Activated naive CD4-positive, alpha-beta T cell treated with anti-CD3 and anti-CD28 coated beads, Interleukin-2, amount 50 U/mL, for 72 hours (primary cell): Measurements from ENCODE around the gene MAGOH. TPM values are rescaled to one million over a fixed set of nuclear protein-coding genes. Genes with fewer than 3 reads are reported as not detected.
"Not testable (repeated sequence)": the region's sequence is repeated elsewhere in the genome, so short reads cannot be mapped to it uniquely, and the experiment has no call there.

Experiments used
- ATAC-seq, 2 donors: fragments of 150-1000 bp; cut with Tn5 transposase; 2 replicates each; pipeline ENCODE4 v1.10.0; 2021; ENCODE audit warnings: mild to moderate bottlenecking in 2 of 2, moderate library complexity in 2 of 2
- DNase-seq, 2 donors: peaks; one replicate each; pipeline ENCODE4 v3.0.0; 2021 to 2022; ENCODE audit warnings: low spot score in 2 of 2
- H3K27ac Mint-ChIP-seq, 2 donors: one replicate each; pipeline ENCODE4 v1.8.0; 2022; ENCODE audit warnings: mild to moderate bottlenecking in 2 of 2, mixed read lengths in 2 of 2
- H3K36me3 Mint-ChIP-seq, 2 donors: one replicate each; pipeline ENCODE4 v1.8.0; 2022; ENCODE audit warnings: mixed read lengths in 2 of 2
- H3K9me3 Mint-ChIP-seq, 2 donors: one replicate each; pipeline ENCODE4 v1.8.0; 2022; ENCODE audit warnings: mixed read lengths in 2 of 2
- total RNA-seq, 2 donors: library from RNA; stranded (reverse); gene quantifications; one replicate each; pipeline ENCODE4 v1.2.3, GENCODE V29; 2022

MAGOH gene
- total RNA-seq, 2 donors from 2014 or later = 71.7 to 92.1 TPM

DNA sequence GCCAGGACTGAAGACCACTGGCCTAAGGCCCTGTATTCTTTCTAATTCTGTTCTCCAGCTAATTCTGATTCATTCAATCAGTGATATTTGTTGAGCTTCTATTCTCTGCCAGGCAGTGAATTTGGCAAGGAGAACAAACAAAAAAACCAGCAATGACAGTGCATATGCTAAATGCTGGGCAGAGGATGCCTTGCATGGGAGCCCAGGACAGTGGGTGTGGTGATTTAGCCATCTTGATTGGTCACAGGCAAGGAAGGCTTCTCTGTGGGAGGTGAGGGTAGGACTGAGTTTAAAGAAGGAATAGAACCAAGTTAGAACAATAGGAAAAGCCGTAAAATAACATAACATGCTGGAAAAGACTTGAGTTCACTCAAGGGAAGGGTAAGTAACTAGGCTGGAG is 50.9 kb downstream of the MAGOH start:
- no peaks in the 10 kb centered on the region for H3K9me3 Mint-ChIP-seq
- no peaks in the 10 kb centered on the region for H3K36me3 Mint-ChIP-seq
- DNase-seq (no peak), ATAC-seq (no peak)
- no peak overlapping the region for H3K27ac Mint-ChIP-seq

DNA sequence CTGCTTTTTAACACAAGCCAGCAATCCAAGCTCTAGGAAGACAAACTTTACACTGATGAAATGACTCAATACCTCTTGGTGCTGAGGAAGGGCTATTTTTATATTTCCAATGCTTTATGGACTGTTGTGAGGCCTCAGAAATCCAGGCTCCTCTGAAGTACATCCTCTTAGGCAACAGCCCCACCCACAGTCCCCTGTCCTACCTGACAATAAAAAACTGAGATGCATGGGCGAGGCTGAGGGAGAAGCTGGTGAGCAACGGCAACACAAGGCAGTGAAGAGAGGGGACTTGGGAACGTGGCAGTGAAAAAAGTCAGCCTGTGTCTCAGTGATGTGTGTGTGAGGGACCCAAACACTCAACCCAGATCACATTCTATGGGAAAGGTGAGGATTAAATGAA is 51.8 kb downstream of the MAGOH start:
- no peaks in the 10 kb centered on the region for H3K36me3 Mint-ChIP-seq
- H3K9me3 Mint-ChIP-seq = no peaks in the 10 kb centered on the region
- ATAC-seq = no peak
- no peak for DNase-seq
- no peak overlapping the region for H3K27ac Mint-ChIP-seq

DNA sequence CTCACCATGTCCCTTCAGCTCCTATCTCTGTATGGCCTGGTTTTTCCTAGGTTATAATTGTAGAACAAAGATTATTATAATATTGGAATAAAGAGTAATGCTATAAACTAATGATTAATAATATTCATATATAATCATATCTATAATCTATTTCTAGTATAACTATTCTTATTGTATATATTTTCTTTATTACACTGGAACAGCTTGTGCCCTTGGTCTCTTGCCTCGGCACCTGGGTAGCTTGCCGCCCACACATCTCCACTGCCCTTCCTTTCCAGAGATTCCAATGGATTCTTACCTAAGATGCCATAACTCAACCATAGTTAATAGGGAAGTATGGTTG is 52.4 kb downstream of the MAGOH start:
- not testable (repeated sequence) for ATAC-seq, H3K9me3 Mint-ChIP-seq, H3K27ac Mint-ChIP-seq, DNase-seq, H3K36me3 Mint-ChIP-seq

DNA sequence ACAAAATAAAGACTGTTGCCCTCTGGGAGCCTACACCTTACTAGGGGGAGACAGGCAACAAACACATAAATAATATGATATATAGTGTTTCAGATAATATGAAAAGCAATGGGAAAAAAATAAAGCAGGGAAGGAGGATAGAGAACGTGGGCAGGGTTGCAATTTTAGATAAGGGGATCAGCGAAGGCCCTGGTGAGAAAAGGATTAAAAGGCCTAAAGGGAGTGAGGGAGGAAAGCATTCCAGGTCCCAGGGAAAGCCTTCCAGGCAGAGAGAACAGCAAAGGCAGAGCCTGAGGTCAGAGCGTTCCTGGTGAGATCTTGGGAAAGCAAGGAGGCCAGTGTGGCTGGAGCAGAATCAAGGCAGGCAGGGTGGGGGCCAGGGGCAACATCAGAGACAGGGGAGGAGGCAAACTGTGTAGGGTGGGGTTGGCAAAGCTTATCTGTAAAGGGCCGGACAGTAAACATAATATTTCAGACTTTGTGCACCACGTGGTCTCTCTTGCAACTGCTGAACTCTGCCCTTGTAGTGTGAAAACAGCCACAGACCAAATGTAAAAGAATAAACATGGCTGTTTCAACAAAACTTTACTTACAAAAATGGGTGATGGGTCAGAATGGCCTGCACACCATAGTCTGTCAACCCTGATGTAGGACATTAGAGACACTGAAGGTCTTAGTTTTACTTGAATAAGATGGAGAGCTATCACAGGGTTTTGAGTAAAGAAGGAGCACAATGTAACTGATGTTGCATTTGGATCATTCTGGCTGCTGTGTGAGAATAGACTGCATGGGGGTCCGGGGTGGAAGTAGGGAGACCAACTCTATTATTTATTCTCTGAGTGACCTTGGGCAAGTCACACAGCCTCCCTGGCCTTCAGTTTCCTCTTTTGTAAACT is 55.0 kb downstream of the MAGOH start:
- no peak overlapping the region for H3K27ac Mint-ChIP-seq
- DNase-seq = no peak
- no peak for ATAC-seq
- H3K36me3 Mint-ChIP-seq = no peaks in the 10 kb centered on the region
- no peaks in the 10 kb centered on the region for H3K9me3 Mint-ChIP-seq

DNA sequence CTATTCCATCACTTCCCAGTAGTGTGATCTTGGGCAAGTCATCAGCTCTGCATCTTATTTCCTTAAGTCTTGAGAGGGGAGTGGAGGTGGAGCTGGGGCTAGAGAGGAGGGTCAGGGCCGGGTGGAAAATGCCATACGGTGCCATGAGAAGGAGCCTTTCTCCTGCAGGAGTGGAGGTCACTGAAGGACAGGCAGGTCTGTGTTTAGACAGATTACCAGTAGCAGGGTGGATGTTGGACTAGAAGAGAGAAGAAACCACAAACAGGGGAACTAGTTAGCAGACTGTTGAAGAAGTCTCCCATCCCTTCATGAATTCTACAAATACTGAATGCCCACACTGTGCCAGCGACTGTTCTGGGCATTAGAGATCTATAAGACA is 55.6 kb downstream of the MAGOH start:
- ATAC-seq (no peak), DNase-seq (peak in 1 of 2 donors; percentile 14)
- no peak overlapping the region for H3K27ac Mint-ChIP-seq
- H3K9me3 Mint-ChIP-seq = no peaks in the 10 kb centered on the region
- H3K36me3 Mint-ChIP-seq = no peaks in the 10 kb centered on the region

DNA sequence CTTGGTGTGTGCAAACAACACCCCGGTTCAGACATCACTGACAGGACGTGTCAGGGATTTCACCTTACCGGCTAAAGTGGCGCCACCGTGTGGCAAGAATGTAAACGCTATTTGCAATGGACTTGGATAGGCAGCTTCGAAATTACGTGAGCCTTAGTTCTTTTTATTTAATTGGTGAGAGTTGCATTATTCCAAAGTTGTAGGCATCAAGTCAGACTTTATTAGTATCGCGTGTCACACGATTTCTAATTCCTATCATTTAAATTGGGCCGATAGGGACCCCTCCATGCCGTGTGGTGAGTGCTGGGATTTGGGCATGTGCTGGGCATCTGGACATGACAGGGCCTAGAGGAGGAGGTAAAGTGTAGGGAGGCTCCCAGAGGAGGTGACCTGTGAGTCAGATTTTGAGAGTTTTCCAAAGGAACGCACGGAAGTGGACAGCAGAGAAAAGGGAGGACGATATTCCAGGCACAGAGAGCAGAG is 56.2 kb downstream of the MAGOH start:
- no peak overlapping the region for H3K27ac Mint-ChIP-seq
- ATAC-seq (peak; percentile 84 to 89), DNase-seq (peak; percentile 69 to 87)
- H3K36me3 Mint-ChIP-seq = no peaks in the 10 kb centered on the region
- no peaks in the 10 kb centered on the region for H3K9me3 Mint-ChIP-seq

DNA sequence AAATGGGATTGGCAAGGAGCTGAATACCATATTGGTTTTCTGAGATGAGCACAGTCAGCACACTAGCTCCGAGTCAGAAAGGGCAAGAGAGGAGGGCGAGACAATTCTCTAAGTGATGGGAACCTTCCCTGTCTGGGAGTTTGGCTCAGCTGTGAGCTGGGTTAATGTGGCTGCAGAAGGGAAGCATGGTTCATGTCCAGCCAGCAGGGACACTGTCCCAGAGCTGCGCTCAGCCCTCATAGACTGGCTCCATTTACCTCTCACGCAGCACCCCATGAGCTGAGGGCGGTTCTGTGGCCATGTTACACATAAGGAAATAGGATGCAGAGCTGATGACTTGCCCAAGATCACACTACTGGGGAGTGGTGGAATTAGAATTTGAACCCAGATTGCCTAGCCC is 57.4 kb downstream of the MAGOH start:
- H3K36me3 Mint-ChIP-seq = no peaks in the 10 kb centered on the region
- DNase-seq = peak in 1 of 2 donors; percentile 6
- H3K9me3 Mint-ChIP-seq = no peaks in the 10 kb centered on the region
- no peak overlapping the region for H3K27ac Mint-ChIP-seq
- no peak for ATAC-seq

DNA sequence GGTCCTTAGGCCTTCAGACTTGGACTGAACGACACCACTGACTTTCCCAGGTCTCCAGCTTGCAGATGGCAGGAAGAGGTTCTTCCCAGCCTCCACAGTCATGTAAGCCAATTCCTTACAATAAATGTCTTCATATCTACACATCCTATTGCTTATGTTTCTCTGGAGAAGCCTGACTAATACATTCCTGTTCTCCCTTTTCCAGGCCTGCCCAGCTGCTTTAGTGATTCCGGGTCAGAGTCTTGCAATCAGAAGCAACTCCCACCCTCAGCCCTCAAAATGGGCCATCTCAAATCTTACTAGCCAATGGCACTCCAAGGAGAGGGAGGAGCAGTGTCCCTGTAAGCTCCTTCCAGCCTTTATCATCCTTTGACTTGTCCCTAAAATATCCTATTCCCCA is 58.1 kb downstream of the MAGOH start:
- H3K36me3 Mint-ChIP-seq = no peaks in the 10 kb centered on the region

More for the DNA sequence above, 58.1 kb downstream of the MAGOH start:
- ATAC-seq (no peak), DNase-seq (peak in 1 of 2 donors; percentile 39)
- no peaks in the 10 kb centered on the region for H3K9me3 Mint-ChIP-seq
- no peak overlapping the region for H3K27ac Mint-ChIP-seq

Other genes with a start within 250 kb of the MAGOH start
- gene PODN, start 176.3 kb downstream of the MAGOH start, total RNA-seq = not detected
- gene SLC1A7, start 95.9 kb downstream of the MAGOH start, total RNA-seq = not detected
- 10 to 100 TPM; 11.3 to 22.8 TPM for gene CPT2, start 41.7 kb downstream of the MAGOH start, total RNA-seq
- 10 to 100 TPM; 40.0 to 67.6 TPM for gene CZIB, start 17.9 kb downstream of the MAGOH start, total RNA-seq
- gene LRP8, start 89.6 kb upstream of the MAGOH start, total RNA-seq = 10 to 100 TPM; 39.8 to 43.7 TPM
- gene DMRTB1, start 220.9 kb upstream of the MAGOH start, total RNA-seq = not detected